IPS DF 6.9 (cell line): Measurements from ENCODE around the gene TMEM201.

ENCODE experiments used
- DNase-seq: peaks from one replicate; pipeline ENCODE4 v3.0.0-alpha.2; 2013; ENCODE audit warnings: low read depth, low spot score
- H3K27ac ChIP-seq: one replicate; pipeline ENCODE4 v1.5.1; 2013; ENCODE audit warnings: low read length, control low read depth
- H3K27me3 ChIP-seq: 2 replicates; pipeline ENCODE4 v1.6.1; 2013; ENCODE audit warnings: mild to moderate bottlenecking, low read length; ENCODE audit not compliant: control insufficient read depth, insufficient read depth
- H3K36me3 ChIP-seq: 2 replicates; pipeline ENCODE4 v1.6.1; 2013; ENCODE audit warnings: low read length; ENCODE audit not compliant: control insufficient read depth, insufficient read depth
- H3K4me1 ChIP-seq: 2 replicates; pipeline ENCODE4 v1.6.1; 2013; ENCODE audit warnings: low read length; ENCODE audit not compliant: control insufficient read depth, insufficient read depth
- H3K4me3 ChIP-seq: 2 replicates; pipeline ENCODE4 v1.5.1; 2013; ENCODE audit warnings: mild to moderate bottlenecking, low read length
- H3K9me3 ChIP-seq: 2 replicates; pipeline ENCODE4 v1.6.1; 2013; ENCODE audit warnings: low read length, inconsistent platforms; ENCODE audit not compliant: control insufficient read depth, insufficient read depth
- WGBS: extraction: QIAGEN DNeasy Blood & Tissue Kit; methylation state at CpG from one replicate; pipeline ENCODE4 v1.1.7; 2013; ENCODE audit warnings: mixed read lengths, missing lambda C conversion rate; ENCODE audit not compliant: insufficient read length, insufficient coverage; 5-methylcytosine and 5-hydroxymethylcytosine counted together

TMEM201 gene

GRCh38 chr1:9588551-9589143 lies at the start of gene TMEM201:
TSS of gene TMEM201 (plus strand) at chr1:9588911. CDS start at chr1:9588931, 20 bp downstream.
- H3K27ac ChIP-seq: no peak within 1 kb of the TSS
- peak within 1 kb of the TSS; percentile 100 for H3K4me3 ChIP-seq

GRCh38 chr1:9539165-9539828 lies 49.4 kb upstream of the TMEM201 start, which contains the start of gene SLC25A33:
TSS of gene SLC25A33 (plus strand) at chr1:9539465. CDS start at chr1:9539692, 227 bp downstream.
- Histone ChIP-seq H3K27me3 (no peaks in the 10 kb centered on the region), H3K36me3 (no peaks in the 10 kb centered on the region), H3K4me3 (peak within 1 kb of the TSS; percentile 69), H3K27ac (no peak within 1 kb of the TSS), H3K4me1 (peaks cover 4% of the 10 kb centered on the region; the same call in 1 of the 2 replicates), H3K9me3 (no peaks in the 10 kb centered on the region)
- peak; percentile 84 for DNase-seq
- no CpG with 5 or more reads among the region's 92 CpGs for WGBS

More at GRCh38 chr1:9588551-9589143, at the start of gene TMEM201:
- no peaks in the 10 kb centered on the region for H3K27me3 ChIP-seq
- H3K36me3 ChIP-seq: no peaks in the 10 kb centered on the region; the same call in 1 of the 2 replicates
- no CpG with 5 or more reads among the region's 94 CpGs for WGBS
- peaks cover 7% of the 10 kb centered on the region for H3K4me1 ChIP-seq
- H3K9me3 ChIP-seq: no peaks in the 10 kb centered on the region
- peak; percentile 64 for DNase-seq

- WGBS: no CpG with 5 or more reads among the region's 61 CpGs
- no peak for DNase-seq
- H3K4me1 ChIP-seq: peaks cover 4% of the 10 kb centered on the region; the same call in 1 of the 2 replicates
- H3K27ac ChIP-seq: no peak overlapping the region
- no peaks in the 10 kb centered on the region for H3K9me3 ChIP-seq
- peak overlapping the region; percentile 69 for H3K4me3 ChIP-seq
- no peaks in the 10 kb centered on the region for H3K36me3 ChIP-seq
- H3K27me3 ChIP-seq: no peaks in the 10 kb centered on the region
These were observed 48.7 kb upstream of the TMEM201 start for GRCh38 chr1:9539829-9540550.

GRCh38 chr1:9542430-9542829 lies 46.3 kb upstream of the TMEM201 start:
- WGBS: no CpG with 5 or more reads among the region's 3 CpGs
- H3K4me3 ChIP-seq: no peak overlapping the region

GRCh38 chr1:9544926-9545325 lies 43.8 kb upstream of the TMEM201 start:
- no peak overlapping the region for H3K27ac ChIP-seq

More at GRCh38 chr1:9542430-9542829, 46.3 kb upstream of the TMEM201 start:
- peaks cover 4% of the 10 kb centered on the region; the same call in 1 of the 2 replicates for H3K4me1 ChIP-seq
- H3K27me3 ChIP-seq: no peaks in the 10 kb centered on the region
- H3K27ac ChIP-seq: no peak overlapping the region
- no peaks in the 10 kb centered on the region for H3K36me3 ChIP-seq
- DNase-seq: no peak
- no peaks in the 10 kb centered on the region for H3K9me3 ChIP-seq

GRCh38 chr1:9549955-9550546 lies 38.7 kb upstream of the TMEM201 start:
- H3K27me3 ChIP-seq: no peaks in the 10 kb centered on the region
- H3K36me3 ChIP-seq: no peaks in the 10 kb centered on the region; the same call in 1 of the 2 replicates
- no peaks in the 10 kb centered on the region for H3K9me3 ChIP-seq
- no CpG with 5 or more reads among the region's 6 CpGs for WGBS
- no peak overlapping the region for H3K27ac ChIP-seq
- no peak for DNase-seq
- H3K4me1 ChIP-seq: no peaks in the 10 kb centered on the region
- H3K4me3 ChIP-seq: no peak overlapping the region

More at GRCh38 chr1:9544926-9545325, 43.8 kb upstream of the TMEM201 start:
- H3K4me1 ChIP-seq: no peaks in the 10 kb centered on the region
- H3K9me3 ChIP-seq: no peaks in the 10 kb centered on the region
- no peaks in the 10 kb centered on the region for H3K27me3 ChIP-seq
- WGBS: 100% methylated on average over 1 of the region's 3 CpGs
- H3K4me3 ChIP-seq: no peak overlapping the region
- H3K36me3 ChIP-seq: no peaks in the 10 kb centered on the region
- no peak for DNase-seq

GRCh38 chr1:9551984-9552383 lies 36.7 kb upstream of the TMEM201 start:
- Histone ChIP-seq H3K27me3 (no peaks in the 10 kb centered on the region), H3K4me1 (no peaks in the 10 kb centered on the region), H3K27ac (no peak overlapping the region), H3K36me3 (peaks cover 11% of the 10 kb centered on the region), H3K9me3 (no peaks in the 10 kb centered on the region), H3K4me3 (no peak overlapping the region)
- 100% methylated on average over 1 of the region's 1 CpG for WGBS
- DNase-seq: no peak

GRCh38 chr1:9553736-9554144 lies 35.0 kb upstream of the TMEM201 start:
- no peaks in the 10 kb centered on the region for H3K9me3 ChIP-seq
- no peak overlapping the region for H3K4me3 ChIP-seq
- DNase-seq: no peak
- H3K4me1 ChIP-seq: no peaks in the 10 kb centered on the region
- peaks cover 11% of the 10 kb centered on the region for H3K36me3 ChIP-seq
- no CpG with 5 or more reads among the region's 4 CpGs for WGBS
- H3K27me3 ChIP-seq: no peaks in the 10 kb centered on the region
- H3K27ac ChIP-seq: no peak overlapping the region

GRCh38 chr1:9555942-9556341 lies 32.8 kb upstream of the TMEM201 start:
- no CpG with 5 or more reads among the region's 4 CpGs for WGBS
- Histone ChIP-seq H3K4me3 (no peak overlapping the region), H3K36me3 (peaks cover 11% of the 10 kb centered on the region), H3K9me3 (no peaks in the 10 kb centered on the region), H3K4me1 (no peaks in the 10 kb centered on the region), H3K27ac (no peak overlapping the region), H3K27me3 (no peaks in the 10 kb centered on the region)
- DNase-seq: no peak

- Histone ChIP-seq H3K36me3 (peaks cover 11% of the 10 kb centered on the region), H3K4me1 (no peaks in the 10 kb centered on the region), H3K4me3 (no peak overlapping the region), H3K27me3 (no peaks in the 10 kb centered on the region), H3K9me3 (no peaks in the 10 kb centered on the region), H3K27ac (no peak overlapping the region)
- no peak for DNase-seq
- WGBS: no CpG with 5 or more reads among the region's 5 CpGs
These were observed 31.1 kb upstream of the TMEM201 start for GRCh38 chr1:9557624-9558023.
